Camera-type eye (tissue), 1 donor: ENCODE measurements around the gene DDX31. TPM values are rescaled to one million over a fixed set of nuclear protein-coding genes. Genes with fewer than 3 reads are reported as not detected.

Experiments used
- total RNA-seq: library from RNA; depleted of rRNA; stranded (reverse); fragments of >200 nt; gene quantifications from one replicate; pipeline ENCODE4 v1.2.3, GENCODE V29; 2014

DDX31 gene
- 15.8 TPM for total RNA-seq

DNA sequence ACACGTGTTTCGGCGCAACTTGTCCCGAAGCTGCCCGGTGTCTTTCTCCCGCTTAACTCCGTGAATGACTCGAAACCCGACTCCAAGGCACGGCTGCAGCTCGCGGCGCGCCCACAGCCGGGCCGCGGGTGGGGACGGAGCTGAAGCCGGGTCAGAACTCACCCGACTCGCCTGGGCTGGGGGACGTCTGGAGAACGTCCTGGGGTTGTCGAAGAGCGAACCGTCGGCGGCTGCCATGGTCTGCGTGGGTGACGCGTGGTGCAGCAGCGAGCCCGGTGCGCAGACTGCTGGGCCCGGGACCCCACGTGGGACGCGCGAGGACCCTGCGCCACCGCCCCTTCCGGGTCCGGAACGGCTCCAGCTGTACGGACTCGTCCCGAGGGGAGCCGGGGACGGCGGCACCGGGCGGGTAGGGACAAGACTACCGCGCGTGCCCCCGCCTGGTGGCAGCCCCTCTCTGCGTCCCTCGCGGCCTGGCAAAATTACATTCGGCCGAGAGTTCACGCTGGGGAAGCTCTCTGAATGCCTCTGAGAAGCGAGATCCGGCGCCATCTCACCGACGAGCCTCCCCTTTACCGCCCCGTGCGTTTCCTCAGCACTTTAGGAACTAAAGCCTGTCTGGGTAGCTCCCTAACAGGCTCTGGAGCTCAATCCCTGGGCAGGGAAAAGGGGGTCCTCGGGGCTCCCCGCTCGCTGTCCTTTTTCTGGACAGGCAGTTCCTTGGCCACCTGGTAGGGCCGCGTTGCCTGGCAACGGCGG, at the start of gene DDX31:
Gene DDX31, minus strand, starts transcription at position 286 of the 759 bp plus-strand sequence. Its CDS starts 49 bp downstream, at position 237.

GRCh38 chr9:132670457-132671391, 941 bp upstream of the DDX31 start, which contains the start of gene GTF3C4:
GTF3C4 (plus strand) TSS chr9:132670464; CDS start chr9:132670599, 135 bp downstream.

GRCh38 chr9:132582276-132582785, 87.5 kb downstream of the DDX31 start, which contains the start of gene BARHL1:
BARHL1 (plus strand) TSS chr9:132582606; CDS start chr9:132582798, 192 bp downstream.

Other genes starting within 250 kb of the DDX31 start
- not detected for gene BARHL1, start 87.4 kb downstream of the DDX31 start, total RNA-seq
- 28.4 TPM for gene GTF3C4, start 481 bp upstream of the DDX31 start, total RNA-seq
- gene AK8, start 208.3 kb upstream of the DDX31 start, total RNA-seq: 2.1 TPM
- gene SPACA9, start 208.9 kb upstream of the DDX31 start, total RNA-seq: 2.8 TPM